Lower leg skin (tissue), 4 donors: ENCODE results near the gene FAM47E. TPM values are rescaled to one million over a fixed set of nuclear protein-coding genes. Genes with fewer than 3 reads are reported as not detected.
A peak's percentile ranks its signal among the peaks of the same experiment; 100 is the strongest.

ENCODE experiments used
- DNase-seq, 2 donors: peaks; one replicate each; pipeline ENCODE4 v3.0.0-alpha.2; 2019; ENCODE audit warnings: low spot score in 2 of 2
- H3K4me3 ChIP-seq: fragments of 200-600 bp; sonication (generic); 2 replicates; pipeline ENCODE4 v1.5.1; 2017; ENCODE audit warnings: mild to moderate bottlenecking, low read depth; ENCODE audit not compliant: poor library complexity, severe bottlenecking
- CTCF ChIP-seq, 3 donors: fragments of 450-650 bp; IDR thresholded peaks; one replicate each; pipeline ENCODE4 v1.5.1; 2016; ENCODE audit warnings: antibody characterized with exemption in 3 of 3, mild to moderate bottlenecking in 3 of 3, moderate library complexity in 2 of 3
- POLR2A ChIP-seq, 2 donors: fragments of 450-650 bp; IDR thresholded peaks; one replicate each; pipeline ENCODE4 v1.6.1; 2016 to 2017; ENCODE audit warnings: antibody characterized with exemption in 2 of 2, mild to moderate bottlenecking in 1 of 2, moderate library complexity in 1 of 2
- WGBS, 2 donors: methylation state at CpG; one replicate each; pipeline ENCODE4 v1.1.5; 2018; 5-methylcytosine and 5-hydroxymethylcytosine counted together
- intact Hi-C: fragments of 100-400 bp; cut with DNase I; formaldehyde crosslinking; loops from one replicate; pipeline ENCODE4 v1.15.0; 2023; ENCODE audit warnings: low total_unique reads
- total RNA-seq, 4 donors: library from RNA; depleted of rRNA; stranded (reverse); fragments of >200 nt; gene quantifications; one replicate each; pipeline ENCODE4 v1.1.0, GENCODE V29; 2016

FAM47E gene
- total RNA-seq, 4 donors from 2014 or later: 0.62 to 4.7 (median 1.3) TPM; not detected in 1

- intact Hi-C loops: no loop called here
- H3K4me3 ChIP-seq: peak overlapping the region; percentile 49
- WGBS, 2 donors: 0% methylated on average over 14 of the region's 14 CpGs
- no peak for DNase-seq
- no peak for TF ChIP-seq POLR2A (IDR thresholded peaks at IDR 0.05)
- no peak for TF ChIP-seq CTCF (IDR thresholded peaks at IDR 0.05)
Measured at GRCh38 chr4:76212851-76213414, 38.6 kb upstream of the FAM47E start.

- intact Hi-C loops: no loop called here
- peak within 1 kb of the TSS; percentile 49 for H3K4me3 ChIP-seq
- peak; percentile 75 to 96 for DNase-seq
- TF ChIP-seq CTCF (IDR thresholded peaks at IDR 0.05) (no peak), POLR2A (IDR thresholded peaks at IDR 0.05) (peak in 1 of 2 donors; percentile 23)
- WGBS, 2 donors: 0 to 1% methylated on average over 30 to 32 of the region's 94 CpGs
Measured at GRCh38 chr4:76213415-76214176, 37.9 kb upstream of the FAM47E start, which contains the start of gene SCARB2. SCARB2 (minus strand) TSS chr4:76213824; CDS start chr4:76213543, 281 bp downstream.

GRCh38 chr4:76214177-76214675 is 37.3 kb upstream of the FAM47E start:
- peak overlapping the region; percentile 49 for H3K4me3 ChIP-seq
- WGBS, 2 donors: 16 to 17% methylated on average over 10 of the region's 10 CpGs
- TF ChIP-seq CTCF (IDR thresholded peaks at IDR 0.05): no peak
- TF ChIP-seq POLR2A (IDR thresholded peaks at IDR 0.05): no peak
- no peak for DNase-seq
- intact Hi-C loops: no loop called here

- no peak for DNase-seq
- WGBS, 2 donors: 78 to 84% methylated on average over 3 of the region's 3 CpGs
- TF ChIP-seq POLR2A (IDR thresholded peaks at IDR 0.05) (no peak), CTCF (IDR thresholded peaks at IDR 0.05) (no peak)
- H3K4me3 ChIP-seq: no peak overlapping the region
- intact Hi-C loops: no loop called here
Measured at GRCh38 chr4:76215077-76215476, 36.4 kb upstream of the FAM47E start.

GRCh38 chr4:76216524-76216923 is 35.0 kb upstream of the FAM47E start:
- H3K4me3 ChIP-seq: no peak overlapping the region
- TF ChIP-seq POLR2A (IDR thresholded peaks at IDR 0.05): no peak
- TF ChIP-seq CTCF (IDR thresholded peaks at IDR 0.05): no peak
- no peak for DNase-seq
- WGBS, 2 donors: 90% methylated on average over 2 of the region's 2 CpGs
- intact Hi-C loops: no loop called here
